Uterus (tissue), 2 donors: ENCODE data around the gene SCN5A.

Experiments used
- CTCF ChIP-seq, 4 experiments: fragments of 200-600 bp in 2 of 4; fragments of 450-650 bp in 2 of 4; sonication (generic) in 2 of 4; IDR thresholded peaks; one replicate each; pipeline ENCODE4 v1.5.1; 2016 to 2019; ENCODE audit warnings: antibody characterized with exemption in 4 of 4, mild to moderate bottlenecking in 2 of 4, moderate library complexity in 1 of 4
- POLR2A ChIP-seq, 2 donors: fragments of 450-650 bp; IDR thresholded peaks; one replicate each; pipeline ENCODE4 v1.6.1; 2016; ENCODE audit warnings: antibody characterized with exemption in 2 of 2, mild to moderate bottlenecking in 1 of 2, moderate library complexity in 1 of 2

GRCh38 chr3:38617586-38617985 is 31.9 kb downstream of the SCN5A start:
- no peak for TF ChIP-seq POLR2A (IDR thresholded peaks at IDR 0.05)
- TF ChIP-seq CTCF (IDR thresholded peaks at IDR 0.05) = no peak
